HG02852 (cell line): ENCODE results near the gene HMGCLL1.

Source experiments
- ATAC-seq: cut with Tn5 transposase; IDR thresholded peaks from one replicate; pipeline ENCODE4 v1.9.1; 2021; ENCODE audit warnings: mild to moderate bottlenecking, moderate library complexity; ENCODE audit not compliant: unreplicated experiment

The HMGCLL1 gene

DNA sequence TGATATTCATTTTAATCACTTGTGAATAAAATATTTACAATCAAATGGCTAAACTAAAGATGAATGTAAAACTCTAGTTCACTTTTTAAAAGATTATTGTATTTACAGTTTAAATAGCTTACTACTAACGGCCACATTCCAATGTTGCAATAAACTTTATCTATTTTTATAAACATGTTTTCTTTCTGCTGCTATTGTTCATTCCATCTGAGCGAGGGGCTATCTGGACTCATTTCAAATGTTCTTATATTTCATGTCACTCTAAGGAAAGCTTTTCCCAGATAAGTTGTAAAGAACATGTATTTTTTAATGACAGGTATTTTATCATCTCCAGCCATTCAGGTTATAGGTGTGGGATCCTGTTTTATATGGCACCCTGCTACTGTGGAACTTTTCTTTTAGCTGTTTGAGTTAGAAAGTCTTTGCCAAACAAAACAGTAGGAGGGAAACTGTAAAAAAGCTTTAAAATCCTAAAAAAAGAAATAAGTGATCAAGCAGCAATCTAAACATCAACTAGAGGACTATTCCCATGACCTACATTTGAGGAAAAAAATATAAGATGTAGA lies 42.5 kb downstream of the HMGCLL1 start:
- no peak for ATAC-seq

DNA sequence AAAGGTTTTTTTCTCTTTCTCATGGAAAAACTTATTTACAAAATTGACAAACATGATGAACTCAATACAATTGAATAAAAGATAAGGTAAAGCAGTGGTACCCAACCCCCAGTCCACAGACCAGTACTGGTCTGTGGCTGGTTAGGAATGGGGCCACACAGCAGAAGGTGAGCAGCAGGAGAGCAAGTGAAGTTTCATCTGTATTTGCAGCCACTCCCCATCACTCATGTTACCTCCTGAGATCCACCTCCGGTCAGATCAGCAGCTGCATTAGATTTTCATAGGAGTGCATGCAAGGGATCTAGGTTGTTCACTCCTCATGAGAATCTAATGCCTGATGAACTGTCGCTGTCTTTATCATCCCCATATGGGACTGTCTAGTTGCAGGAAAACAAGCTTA lies 47.5 kb downstream of the HMGCLL1 start:
- ATAC-seq, result no peak

DNA sequence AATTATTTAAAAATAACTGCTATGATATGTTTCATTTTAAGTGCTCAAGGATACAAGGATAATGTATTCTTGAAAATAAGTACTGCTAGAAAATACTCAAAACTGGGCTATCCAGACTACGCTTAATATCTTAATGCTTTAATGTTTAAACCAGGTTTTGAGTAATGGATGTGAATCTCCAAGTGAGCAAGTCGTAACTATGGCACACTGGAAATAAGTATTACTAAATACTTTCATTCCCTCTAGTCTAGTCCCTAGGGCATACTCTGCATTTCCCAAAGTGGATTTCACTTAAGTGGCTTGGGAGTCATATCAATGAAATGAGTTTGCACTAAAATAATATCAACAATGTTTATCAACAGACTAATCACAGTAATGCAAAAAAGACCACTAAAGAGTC lies 48.1 kb downstream of the HMGCLL1 start:
- ATAC-seq, result no peak

DNA sequence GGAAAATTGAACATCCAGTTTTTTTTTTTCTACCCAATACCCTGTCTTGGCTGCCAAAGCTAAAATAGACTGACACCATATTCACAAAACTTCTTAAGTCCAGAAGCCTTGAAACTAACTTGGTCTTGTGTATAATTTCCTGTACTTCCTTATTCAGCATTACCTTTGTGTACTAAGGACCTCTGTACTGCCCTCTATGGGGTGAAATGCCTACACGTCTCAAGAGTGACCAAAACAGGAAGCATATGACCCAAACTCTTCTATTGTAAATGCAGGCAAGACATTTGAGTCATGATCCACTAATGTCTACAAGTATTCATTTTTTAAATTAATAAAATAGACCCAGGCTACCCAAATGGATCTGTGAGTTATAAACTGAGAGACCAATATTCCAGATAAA lies 50.4 kb downstream of the HMGCLL1 start:
- ATAC-seq, result peak; percentile 61

DNA sequence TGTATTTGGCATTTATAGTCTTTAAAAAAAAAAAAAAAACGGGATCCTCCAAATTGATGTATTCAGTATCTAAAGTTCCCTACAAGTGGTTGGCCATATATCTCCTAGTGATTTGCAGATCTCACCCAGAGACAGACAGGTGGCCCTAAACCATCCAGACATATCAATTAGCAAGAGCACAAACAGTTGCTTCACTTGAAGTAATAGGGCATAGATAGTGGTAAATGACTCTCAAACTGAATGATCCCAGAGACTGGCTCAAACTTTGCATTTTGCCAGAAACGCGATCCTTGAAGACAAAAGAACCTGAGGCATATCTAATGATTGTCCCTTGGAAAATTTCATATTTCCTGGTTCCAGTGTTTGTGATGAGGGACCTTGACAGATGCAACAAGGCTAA lies 54.6 kb downstream of the HMGCLL1 start:
- ATAC-seq, result no peak

DNA sequence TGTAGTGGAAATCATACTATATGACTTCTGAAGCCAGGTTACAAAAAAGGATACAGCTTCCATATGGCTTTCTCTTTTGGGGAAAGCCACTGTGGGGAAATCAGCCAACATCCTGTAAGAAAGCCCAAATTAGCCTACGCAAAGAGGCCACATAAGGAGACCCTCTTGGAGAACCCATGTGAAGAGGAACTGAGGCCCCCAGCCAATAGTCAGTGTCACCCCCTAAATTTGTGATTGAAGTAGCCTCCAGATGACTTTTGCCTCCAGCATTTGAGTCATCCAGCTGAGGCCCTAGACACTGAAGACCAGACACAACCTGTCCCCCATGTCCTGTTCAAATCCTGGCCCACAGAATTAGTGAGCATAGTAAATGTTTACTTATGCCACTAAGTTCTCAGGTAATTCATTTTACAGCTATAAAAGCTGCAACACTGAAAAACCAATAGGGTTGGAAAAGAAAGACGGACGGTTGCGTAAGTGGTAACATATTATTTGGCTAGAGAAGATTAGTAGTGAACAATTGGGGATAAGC lies 60.4 kb downstream of the HMGCLL1 start:
- no peak for ATAC-seq

DNA sequence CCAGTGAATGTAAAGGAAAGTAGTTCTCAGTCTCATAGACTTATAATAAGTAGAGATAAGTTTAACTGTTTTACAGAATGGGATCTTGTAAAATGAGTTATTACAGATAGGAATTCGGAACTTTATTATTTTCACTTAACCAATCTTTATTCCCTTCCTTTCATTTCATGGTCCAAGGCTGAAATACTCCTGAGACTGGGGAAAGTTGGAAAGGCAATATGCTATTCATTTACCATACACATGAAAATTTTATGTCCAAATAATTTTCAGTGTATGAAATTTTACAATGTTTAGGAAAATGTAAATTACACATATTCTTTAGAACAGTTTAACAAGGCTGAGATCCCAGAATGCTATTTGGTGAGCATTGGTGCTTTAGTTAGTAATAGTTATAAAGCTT lies 62.3 kb downstream of the HMGCLL1 start:
- no peak for ATAC-seq

DNA sequence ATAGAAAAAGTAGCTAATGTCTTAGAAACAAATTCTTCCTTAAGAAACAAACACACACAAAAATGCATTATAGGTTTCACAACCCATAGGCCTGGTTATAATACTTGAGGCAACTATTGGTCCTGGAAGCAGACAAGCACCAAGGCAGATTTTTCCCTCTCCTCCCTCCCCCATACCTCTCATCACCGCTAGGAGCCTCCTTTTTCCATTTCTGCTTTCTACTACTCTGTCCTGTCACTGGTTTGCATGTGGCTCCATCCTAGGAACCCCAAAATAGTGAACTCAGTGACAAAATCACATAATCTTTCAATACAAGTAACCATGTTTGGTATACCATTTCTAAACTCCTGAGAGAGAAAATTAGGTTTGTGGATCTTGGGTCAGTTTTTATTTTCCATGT lies 66.1 kb downstream of the HMGCLL1 start:
- no peak for ATAC-seq

DNA sequence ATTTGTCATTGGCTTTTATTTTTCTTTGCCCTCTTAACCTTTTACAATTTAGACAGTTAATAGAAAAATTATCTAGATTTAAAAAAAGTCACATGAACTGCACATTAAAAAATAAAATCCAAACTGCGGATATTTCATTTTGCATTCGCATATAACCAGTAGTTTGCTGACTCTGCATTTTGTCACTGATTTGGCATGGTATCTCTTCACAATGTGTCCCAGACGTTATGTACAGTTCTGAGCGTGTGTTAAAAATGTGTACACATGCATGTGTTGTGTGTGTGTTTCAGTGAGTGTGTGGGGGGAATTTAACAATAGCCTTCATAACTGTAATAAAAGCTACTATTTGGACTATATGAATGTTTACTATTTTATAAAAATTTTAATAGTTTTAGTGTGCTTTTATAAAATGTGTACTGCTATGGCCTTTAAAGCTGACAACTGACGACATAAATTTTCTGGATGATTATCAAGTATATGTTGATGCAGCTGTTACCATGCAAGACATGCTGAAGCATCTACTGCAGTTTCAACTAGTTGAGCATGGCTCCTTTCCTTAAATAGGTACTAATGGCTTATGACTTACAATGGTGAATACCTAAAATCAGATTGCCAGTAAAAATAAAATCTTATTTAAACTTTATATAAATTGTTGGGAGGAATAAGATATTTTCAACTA lies 67.7 kb downstream of the HMGCLL1 start:
- no peak for ATAC-seq

DNA sequence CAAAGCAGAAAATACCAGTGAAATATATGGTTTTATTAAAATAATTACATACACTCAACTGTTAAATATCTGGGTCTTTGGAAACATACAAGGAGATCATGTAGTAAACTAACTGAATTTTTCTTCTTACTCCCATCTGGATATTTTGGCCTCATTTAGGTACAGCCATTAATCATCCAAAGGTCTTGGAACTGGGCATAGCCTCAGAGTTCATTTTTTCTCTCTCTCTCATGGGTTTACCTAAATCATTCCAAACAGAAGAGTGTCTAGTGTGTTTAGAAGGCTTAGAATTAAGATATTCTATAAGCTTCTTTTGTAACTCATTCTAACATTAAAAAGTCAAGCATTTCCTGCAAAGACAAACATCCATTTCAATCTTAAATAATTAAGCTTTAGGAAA lies 79.4 kb downstream of the HMGCLL1 start:
- ATAC-seq, result no peak

DNA sequence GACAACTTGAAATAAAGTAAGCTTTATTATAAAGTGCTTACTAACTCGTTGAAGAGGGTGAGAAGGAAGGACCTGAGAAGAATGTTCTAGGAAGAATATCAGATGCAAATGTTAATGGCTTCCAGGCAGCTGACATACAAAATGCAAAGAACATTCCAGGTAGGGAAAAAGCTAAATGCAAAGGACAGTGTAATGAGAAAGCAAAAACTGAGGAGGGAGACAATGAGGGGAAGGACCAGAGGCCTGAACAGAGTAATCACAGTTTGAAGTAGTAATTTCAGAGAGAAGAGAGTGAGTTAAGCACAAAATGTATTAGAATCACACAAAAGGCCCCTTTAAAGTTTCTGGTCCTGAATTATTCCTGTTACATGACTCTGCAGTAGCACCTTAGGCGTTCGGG lies 81.3 kb downstream of the HMGCLL1 start:
- ATAC-seq, result no peak

DNA sequence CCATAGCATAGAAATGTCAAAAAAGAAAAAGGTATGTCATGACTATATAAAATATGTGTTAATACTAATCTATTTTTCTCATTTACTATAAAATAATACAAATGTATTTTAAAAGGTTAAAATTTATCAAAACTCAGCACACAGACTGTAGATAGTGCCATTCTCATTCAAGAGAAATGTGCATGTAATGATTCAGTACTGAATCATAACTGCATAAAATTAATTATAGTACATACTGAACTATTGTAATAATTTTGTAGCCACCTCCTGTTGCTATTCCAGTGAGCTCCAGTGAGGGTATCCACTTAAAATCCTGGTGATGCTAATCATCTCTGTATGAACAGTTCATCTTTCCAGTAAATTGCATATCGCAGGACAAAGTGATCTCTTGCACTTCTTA lies 82.8 kb downstream of the HMGCLL1 start:
- ATAC-seq, result no peak

DNA sequence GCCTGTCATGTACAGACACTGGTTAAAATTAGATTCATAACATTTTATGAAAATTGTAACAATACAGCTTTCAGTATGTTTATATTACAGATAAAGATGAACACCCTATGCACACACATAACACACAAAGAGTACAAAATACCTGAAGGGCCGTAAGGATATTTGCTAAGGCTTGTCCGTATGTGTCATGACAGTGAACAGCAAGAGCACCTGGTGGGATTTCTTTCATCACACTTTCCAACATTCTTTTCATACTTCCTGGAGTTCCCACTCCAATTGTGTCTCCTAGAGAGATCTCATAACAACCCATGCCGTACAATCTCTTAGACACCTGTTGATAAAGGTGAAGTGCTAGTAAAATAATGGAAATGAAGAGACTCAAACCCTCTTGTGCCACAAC lies 83.7 kb downstream of the HMGCLL1 start:
- ATAC-seq, result no peak

DNA sequence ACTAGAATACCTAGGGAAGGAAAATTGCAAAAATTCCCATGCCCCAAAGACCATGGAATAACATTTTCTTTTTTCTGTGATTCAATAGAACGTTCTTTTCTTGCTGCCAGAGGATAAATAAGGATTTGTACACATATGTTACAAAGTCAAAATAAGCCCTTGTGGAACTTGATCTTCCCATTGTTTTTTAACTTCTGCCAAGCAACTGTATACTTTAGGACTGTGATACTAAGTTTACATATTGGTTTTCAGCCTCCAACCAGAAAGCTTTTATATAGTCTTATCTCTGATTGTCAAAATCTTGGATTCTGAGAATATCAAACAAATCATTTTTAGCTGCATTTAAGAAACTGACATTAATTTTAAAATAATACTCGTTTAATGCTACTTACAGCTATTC lies 84.6 kb downstream of the HMGCLL1 start:
- no peak for ATAC-seq

DNA sequence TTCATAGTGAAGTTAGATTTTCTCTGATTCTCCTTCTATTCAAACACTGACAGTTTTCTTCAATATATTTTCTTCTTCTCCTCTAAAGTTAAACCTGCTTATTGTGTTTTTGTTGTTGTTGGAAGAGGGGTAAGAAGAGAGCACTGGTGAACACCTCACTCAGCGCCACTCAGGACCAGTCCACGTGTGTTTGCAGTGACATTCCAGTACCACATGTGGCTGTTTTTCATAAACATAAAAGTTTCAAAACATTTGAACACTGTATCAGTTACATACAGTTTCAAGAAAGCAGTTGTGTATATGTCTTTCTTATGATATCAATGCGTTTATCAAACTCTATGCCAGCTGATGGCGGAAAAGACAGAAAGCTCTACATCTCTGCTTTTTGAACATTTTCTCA lies 86.7 kb downstream of the HMGCLL1 start:
- no peak for ATAC-seq

DNA sequence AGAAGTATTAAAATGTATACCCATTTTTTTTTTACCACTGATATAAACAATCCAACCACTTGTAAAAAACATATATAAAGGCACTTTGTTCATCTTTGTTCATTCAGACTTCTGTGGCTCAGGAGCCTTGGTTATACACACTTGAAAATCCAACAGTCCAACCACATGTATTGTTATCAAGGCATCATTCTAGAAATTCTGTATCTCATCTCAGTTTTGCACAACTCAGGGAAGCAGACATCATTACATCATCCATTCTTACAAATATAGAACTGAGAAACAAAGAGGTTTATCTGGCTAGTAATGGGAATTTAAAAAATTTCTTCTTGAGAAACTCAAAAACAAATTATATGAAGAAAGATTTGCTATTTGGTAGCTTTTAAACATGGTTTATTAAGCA lies 88.1 kb downstream of the HMGCLL1 start:
- ATAC-seq, result no peak

DNA sequence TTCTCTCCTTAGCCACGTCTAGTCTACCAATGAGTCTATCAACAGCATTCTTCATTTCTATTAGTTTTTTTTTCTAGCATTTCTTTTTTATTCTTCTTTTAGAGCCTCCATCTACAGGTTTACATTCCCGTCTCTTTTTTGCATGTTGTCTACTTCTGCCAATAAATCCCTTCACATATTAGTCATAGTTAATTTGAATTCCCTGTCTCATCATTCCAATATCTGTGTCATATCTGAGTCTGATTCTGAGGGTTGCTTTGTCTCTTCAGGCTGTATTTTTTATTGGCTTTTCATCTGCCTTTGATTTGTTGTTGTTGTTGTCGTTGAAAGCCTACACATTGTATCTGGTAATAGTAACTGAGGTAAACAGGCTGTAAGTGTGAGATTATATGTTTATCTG lies 104.6 kb downstream of the HMGCLL1 start:
- no peak for ATAC-seq

DNA sequence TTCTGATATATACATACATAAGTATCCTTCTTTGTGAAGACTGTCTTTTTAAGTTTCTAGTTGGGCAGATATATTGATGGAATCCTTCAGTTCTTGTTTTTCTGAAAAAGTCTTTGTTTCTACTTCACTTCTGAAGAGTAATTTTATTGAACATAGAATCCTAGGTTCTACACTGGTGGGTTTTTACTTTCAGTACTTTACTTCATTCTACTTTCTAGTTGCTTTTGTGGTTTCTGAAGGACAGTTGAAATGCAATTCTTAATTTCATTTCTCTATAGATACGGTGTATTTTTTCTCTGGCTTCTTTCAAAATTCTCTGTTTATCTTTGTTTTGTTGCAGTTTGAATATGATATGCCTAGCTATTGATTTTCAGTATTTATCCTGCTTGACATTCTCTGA lies 105.3 kb downstream of the HMGCLL1 start:
- ATAC-seq, result no peak

DNA sequence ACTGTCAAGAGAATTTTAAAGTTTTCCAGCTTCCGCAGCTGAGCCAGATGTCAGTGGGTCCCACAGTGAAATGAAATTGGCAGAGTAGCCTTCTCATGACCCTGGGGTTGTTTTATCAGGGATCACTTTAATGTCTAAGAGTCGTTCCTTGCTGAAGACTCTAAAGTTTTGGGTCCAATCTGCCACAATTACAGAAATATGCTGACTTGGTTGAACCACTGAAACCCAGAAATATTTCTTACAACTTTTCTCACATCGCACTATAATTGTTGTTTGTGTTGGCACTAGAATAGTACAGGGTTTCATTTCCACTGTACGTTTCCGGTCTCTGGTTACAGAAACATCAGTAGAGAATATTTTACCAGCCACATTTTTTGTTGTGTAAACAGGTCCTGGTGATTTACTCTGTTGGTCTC lies 109.0 kb downstream of the HMGCLL1 start:
- no peak for ATAC-seq

DNA sequence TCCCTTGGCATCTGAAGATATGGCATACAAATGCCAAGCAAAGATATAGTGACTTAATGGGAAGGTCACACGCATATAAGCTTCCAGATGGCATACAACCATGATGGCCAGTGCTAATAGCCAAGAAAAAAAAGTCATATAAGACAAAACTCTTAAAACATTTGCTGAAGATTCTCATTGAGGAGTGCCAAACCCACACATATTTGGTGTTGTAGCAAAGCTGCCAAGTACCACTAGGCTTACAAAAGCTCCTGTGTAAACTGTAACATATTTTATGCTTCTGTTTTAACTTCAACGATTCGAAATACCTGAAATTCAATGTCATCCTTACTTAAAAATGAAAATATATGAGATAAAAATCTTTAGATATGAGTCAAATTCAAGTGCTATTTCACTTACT lies 123.0 kb downstream of the HMGCLL1 start:
- no peak for ATAC-seq

DNA sequence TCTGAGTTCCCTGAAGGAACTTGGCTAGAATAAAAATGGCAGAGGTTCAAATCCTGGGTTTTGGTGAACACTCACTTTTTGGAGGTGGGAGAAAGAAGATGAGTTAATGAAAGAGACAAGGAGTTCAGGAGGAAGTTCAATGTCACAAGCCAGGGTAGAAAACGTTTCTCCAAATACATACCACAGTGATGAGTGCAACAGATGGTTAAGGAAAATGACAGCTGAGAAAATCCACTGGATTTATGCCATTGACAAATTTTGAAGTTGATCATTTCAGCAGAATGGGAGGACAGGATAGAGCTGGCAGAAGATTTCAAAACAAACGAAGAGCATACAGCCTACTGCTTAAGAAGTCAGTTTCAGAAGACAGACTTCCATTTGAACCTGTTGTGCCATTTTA lies 129.0 kb downstream of the HMGCLL1 start:
- no peak for ATAC-seq

DNA sequence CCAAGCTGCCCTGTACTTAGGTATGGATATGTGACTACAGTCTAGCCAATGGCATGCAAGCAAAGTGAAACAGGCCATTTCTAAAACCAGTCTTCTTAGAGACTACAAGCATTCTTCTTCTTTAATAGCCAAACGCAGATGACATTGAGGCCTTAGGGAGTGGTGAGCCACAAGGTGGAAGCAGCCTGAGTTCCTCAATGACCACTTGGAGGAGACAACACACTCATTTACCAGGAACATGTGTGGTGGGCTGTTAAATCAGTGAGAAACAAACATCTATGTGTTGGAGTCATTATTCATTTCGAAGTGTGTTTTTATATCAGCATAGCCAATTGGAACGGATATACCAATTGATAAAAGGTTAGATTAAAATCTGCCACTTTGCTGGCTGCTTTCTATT lies 129.8 kb downstream of the HMGCLL1 start:
- no peak for ATAC-seq

DNA sequence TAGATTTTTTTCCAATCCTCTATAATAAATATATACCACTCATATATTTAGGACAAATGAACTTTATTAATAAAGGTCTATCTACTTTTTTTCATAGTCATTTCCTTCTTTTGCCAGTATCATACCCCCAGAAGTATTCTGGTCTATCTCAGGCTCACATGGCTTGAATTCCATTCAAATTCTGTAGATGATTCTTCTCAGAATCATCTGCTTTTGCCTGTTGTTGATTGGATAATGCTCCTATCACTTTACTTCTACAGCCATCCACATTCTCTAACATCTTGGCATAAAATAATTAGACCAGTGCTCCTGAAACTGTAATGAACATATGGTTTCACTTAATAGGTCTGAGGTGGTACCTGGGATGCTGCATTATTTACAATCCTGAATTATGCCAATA lies 130.5 kb downstream of the HMGCLL1 start:
- no peak for ATAC-seq
